HG03354 (cell line): ENCODE data around the gene GPR18.

Source experiments
- ATAC-seq: cut with Tn5 transposase; IDR thresholded peaks from one replicate; pipeline ENCODE4 v1.9.1; 2021; ENCODE audit warnings: mild to moderate bottlenecking; ENCODE audit not compliant: unreplicated experiment, poor library complexity, severe bottlenecking

Gene GPR18

DNA sequence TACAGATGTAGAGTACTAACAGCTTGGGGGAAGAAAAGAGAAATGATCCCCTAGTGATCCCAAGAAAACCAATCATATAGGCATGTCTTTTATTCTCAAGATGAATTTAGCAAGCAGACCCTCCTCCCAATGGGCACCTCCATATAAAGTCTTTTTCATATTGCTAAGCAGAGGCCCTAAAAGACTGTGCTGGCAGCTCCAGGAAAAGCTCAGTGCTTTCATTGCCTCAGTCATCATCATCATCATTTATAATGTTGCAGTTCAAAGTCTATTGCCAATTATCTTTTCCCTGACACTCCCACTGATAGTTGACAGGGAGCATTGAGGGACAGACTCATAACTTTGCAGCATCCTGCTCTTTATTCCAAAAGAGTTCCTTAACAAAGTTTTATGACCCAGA lies 36.0 kb upstream of the GPR18 start:
- no peak for ATAC-seq

DNA sequence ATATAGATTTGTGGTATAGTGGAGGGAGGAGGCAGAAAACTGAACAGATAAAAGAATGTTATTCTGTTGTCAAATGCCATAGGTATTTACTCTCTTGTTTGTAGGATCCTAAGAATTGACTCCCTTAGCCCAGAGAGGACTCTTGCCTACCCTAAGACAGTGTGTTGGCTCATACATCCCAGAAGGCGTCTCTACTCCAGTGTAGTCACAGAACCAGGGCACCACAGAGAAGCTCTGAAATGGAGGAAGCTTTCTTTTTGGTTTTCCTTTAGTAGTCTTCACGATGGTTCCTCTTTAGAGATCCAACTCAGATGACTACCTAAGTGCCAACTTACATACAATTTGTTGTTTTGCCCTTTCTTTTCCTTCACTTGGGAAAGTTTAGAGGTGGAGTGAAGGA lies 35.0 kb upstream of the GPR18 start:
- no peak for ATAC-seq

DNA sequence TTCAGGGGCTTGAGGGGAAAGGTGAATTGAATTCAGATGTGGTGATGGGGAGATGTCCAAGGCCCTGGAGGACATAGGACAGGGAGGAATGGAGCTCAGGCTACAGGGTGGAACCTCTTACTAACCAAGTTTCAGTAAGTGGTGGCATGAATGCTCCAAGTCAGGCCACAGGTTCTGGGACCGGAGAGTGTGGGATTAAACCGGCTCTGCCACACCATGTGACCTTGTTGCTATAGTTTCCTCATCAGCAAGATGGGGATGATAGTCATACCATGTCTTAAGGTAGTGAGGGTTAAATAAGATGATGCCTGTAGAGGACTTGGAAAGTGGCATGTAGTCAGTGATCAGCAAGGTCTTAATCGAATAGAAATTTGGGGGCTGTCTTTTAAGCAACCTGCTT lies 32.7 kb upstream of the GPR18 start:
- ATAC-seq: no peak

DNA sequence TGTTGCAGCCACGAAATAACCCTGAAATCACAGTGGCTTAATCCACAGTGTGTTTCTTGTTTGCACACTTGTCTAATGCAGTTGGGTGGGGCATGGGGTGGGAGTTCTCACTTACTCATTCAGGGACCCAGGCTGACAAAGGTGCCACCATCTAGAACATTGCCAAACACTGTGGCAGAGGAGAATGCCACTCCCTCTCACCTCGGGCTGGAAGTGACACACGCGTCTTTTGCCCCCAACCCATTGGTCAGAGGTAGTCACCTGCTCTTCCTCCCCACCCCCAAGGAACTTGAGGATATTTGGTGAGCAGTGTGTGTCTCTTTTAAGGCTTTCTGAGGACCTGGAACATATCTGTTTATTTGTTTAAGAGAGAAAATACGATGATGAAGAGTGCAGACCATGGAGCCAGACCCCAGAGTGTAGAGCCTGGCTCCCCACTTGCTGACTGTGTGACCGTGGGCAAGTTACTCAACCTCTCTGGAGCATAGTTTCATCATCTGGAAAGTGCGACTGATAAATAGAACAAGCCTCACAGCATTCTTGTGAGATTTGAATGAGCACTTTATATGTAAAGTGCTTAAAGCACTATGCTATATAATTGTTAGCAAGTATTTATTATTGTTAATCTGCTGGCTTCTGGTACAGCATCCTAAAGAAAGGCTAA lies 31.6 kb upstream of the GPR18 start:
- ATAC-seq: no peak

DNA sequence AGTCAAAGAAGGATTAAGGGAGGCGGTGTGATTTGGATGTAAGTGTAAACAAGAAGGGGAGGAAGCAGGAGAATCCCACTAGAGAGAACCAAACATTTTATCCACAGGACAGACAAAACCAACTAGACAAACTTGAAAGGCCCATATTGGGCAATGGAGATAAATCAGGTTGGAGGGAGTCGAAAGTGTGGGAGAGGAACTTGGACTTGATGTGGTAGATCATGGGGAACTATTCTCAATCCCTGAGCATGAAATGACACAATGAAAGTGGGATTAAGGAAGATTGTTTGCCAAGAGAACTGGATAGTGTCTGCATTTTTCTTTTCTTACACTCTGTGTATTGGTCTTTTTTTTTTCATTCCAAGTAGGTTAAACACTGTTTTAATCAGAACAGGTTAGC lies 31.1 kb upstream of the GPR18 start:
- no peak for ATAC-seq

- ATAC-seq: peak; percentile 90
These were observed 29.9 kb upstream of the GPR18 start for GRCh38 chr13:99288089-99288488.

- no peak for ATAC-seq
These were observed 29.4 kb upstream of the GPR18 start for GRCh38 chr13:99287551-99287950.

- ATAC-seq: no peak
These were observed 27.4 kb upstream of the GPR18 start for GRCh38 chr13:99285432-99286182.

- peak; percentile 71 for ATAC-seq
These were observed 24.4 kb upstream of the GPR18 start for GRCh38 chr13:99282264-99283231.

DNA sequence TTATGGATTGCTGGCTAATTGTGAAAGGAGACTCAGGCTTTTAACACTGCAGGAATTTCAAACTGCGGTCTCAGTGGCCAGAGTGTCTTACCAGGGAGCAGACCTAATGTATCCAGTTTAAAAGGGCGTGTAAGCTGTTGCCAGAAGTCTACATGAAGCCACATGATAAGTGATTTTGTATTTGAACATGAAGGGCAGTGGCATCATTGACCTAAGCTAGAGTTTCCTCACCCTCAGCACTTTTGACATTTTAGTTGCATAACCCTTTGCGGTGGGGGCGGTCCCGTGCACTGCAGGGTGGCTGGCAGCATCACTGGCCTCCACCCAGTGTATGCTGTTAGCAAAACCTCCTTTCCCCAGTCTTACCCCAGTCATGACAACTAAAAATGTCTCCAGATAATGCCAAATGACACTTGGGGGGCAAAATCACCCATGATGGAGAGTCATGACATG lies 23.7 kb upstream of the GPR18 start:
- peak; percentile 78 for ATAC-seq

DNA sequence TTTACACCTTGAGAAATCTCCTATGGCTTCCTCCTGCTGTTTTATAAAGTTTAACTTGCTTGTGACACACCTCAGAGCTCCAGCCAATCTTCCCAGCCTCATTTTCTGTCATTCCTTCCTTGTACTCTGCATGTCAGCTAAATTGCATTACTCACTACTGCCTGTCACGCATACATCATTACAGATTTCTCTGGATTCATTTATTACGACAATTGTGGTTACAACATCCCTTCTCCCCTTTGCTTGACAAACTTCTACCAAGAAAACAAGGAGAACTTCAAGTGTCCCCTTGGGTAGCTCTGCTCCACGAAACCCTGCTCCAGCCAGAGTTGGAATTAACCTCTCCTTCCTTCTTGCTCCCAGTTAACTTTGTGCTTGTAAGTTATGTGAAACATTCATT lies 22.0 kb upstream of the GPR18 start:
- no peak for ATAC-seq

GRCh38 chr13:99279637-99280036 lies 21.5 kb upstream of the GPR18 start:
- ATAC-seq: no peak

DNA sequence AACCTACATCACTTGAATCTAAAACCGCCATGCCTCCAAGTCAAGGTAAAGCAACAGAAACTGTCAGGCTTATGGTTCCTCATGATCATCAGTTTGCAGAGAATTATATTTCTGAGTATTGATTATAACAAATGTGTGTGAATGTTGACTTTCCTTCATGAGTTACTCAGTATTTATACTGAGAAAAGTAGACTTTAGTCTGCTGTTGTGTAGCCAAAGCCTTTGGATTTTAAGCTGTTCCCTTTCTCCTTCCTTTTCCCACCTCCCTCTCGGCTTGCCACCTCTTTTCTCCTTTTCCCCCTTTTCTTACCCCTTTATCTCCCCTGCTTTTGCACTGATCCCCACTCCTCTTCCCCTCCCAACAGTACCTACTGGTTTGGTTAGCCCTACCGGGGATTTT lies 20.7 kb upstream of the GPR18 start:
- no peak for ATAC-seq

DNA sequence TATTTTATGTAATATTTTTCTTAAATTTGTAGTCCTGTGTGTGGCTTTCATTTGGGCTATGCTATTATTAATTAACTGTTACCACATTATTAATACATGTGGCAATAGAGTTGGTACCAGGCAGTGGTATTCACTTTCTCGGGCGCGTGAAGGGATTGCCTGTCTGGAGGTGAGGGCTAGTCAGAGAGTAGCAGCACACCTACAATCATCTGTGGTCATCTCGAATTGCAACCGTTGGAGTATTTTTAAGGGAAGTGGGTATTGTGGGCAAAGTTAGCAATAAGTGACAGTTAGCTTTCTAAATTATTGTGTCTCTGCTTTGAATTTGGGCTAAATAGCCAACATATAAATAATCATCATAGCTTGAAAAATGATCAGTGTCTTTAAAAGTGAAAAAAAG lies 20.0 kb upstream of the GPR18 start:
- no peak for ATAC-seq

DNA sequence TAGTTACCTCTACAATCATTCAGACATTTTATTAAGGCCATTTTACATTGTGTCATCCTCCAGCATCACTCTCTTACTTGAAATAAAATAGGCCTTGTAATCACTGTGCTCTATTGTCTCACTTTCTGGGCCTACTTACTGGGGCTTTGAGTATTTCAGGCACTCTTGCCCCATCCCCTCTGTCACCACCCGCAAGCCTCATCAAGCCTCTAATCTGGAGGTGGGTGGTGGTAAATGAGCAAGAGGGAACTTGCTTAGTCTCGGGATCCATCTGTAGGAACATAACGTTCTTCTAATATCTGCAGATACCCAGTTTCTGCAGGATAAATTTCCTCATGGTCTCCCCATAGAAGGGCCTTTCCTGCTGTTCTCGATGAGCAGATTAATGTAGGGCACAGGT lies 19.4 kb upstream of the GPR18 start:
- ATAC-seq: no peak

DNA sequence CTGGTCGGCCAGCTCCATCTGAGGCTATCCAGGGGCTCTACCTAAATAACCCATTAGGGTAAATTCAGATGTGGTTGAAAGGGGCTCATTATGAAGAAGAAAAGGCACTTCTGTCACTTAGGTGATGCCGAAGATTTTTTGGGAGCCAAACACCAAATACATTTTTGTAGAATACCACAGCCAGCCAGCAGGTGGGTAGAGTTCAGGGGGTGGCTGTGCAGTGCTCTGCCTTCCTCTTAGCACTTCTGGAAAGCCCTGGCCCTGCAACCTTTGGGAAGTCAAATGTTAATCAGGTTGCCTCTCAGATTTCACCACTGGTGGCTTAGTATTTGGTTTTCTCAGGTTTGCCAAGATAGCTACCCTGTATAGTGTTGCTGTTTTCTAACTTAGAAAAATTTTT lies 18.5 kb upstream of the GPR18 start:
- ATAC-seq: no peak

DNA sequence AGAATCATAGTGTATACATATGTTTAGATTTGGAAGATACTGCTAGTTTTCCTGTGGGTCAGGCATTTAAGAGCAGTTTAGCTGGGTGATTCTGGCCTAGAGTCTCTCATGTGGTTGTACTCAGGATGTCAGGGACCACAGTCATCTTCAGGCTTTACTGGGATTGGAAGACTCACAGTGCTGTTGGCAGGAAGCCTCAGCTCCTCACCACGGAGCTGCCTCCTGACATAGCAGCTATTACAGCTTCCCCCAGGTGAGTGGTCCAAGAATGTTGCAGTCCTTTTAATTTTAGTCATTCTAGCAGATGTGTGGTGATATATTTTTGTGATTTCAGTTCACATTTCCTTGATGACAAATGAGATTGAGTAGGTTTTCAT lies 16.9 kb upstream of the GPR18 start:
- no peak for ATAC-seq

- no peak for ATAC-seq
These were observed 14.9 kb upstream of the GPR18 start for GRCh38 chr13:99273128-99273527.

DNA sequence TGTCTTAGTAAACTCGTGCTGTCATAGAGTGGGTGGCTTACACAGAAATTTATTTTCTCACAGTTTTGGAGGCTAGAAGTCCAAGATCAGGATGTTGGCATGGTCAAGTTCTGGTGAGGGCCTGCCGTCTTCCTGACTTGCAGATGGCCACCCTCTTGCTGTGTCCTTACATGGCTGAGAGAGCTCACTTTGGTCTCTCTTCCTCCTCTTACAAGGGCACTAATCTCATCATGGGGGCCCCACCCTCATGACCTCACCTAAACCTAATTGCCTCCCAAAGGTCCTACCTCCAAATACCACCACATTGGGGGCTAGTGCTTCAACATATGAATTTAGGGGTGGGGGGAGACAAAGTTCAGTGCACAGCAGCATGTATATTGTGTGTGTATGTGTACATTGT lies 14.3 kb upstream of the GPR18 start:
- ATAC-seq: no peak

DNA sequence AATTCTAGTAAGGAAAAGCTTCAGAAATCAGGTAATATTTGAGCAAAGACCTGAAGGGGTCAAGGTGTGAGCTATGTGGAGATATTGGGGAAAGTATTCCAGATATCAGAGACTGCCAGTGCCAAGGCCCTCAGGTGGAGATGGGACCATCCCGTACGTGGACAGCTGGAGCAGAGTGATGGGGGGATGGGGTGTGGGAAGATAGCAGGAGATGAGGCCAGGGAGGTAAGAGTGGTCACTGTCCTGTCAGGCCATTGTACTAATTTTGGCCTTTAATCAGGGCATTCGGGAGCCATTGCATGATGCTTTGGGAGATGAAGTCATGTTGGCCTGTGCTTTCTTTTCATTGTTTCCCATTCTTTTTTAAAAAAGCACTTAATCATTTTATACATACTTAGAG lies 13.1 kb upstream of the GPR18 start:
- no peak for ATAC-seq
